ENCODE measurements around the gene CRYGC.
"Not testable (repeated sequence)": the region's sequence is repeated elsewhere in the genome, so short reads cannot be mapped to it uniquely, and the experiment has no call there.

CRYGC gene

GRCh38 chr2:208125251-208125650, 4.4 kb downstream of the CRYGC start:
- TF ChIP-seq CTCF (IDR thresholded peaks at IDR 0.05; ENCODE audit: insufficient read depth, low read depth, low read length, missing control alignments): no peak

GRCh38 chr2:208124013-208124715, 5.5 kb downstream of the CRYGC start, which contains the start of gene CRYGD:
CRYGD (minus strand) TSS chr2:208124524; CDS start chr2:208124473, 51 bp downstream.
- H3K4me3 ChIP-seq (ENCODE audit: low read length); DNase-seq (ENCODE audit: low read depth): not testable (repeated sequence)

More at GRCh38 chr2:208125251-208125650, 4.4 kb downstream of the CRYGC start:
- no peak for DNase-seq (ENCODE audit: low read depth)
- no peak overlapping the region for H3K4me3 ChIP-seq (ENCODE audit: low read length)

DNA sequence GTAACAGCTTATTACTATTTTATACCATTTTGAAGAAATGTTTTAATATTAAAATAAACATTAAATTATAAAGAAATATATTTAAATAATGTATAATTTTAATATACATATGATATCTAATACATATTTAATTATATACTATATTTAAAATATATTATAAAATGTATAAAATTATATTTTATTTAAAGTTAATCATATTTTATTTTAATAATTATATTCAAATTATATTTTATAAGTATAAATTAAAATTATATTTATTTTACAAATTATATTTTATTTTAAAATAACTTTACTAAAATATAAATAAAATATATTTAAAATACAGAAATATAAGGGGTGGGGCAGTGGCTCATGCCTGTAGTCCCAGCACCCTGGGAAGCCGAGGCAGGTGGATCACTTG, 7.4 kb downstream of the CRYGC start:
- DNase-seq (ENCODE audit: low read depth): no peak

GRCh38 chr2:208118918-208119317, 10.7 kb downstream of the CRYGC start:
- DNase-seq (ENCODE audit: low read depth): no peak
- H3K4me3 ChIP-seq (ENCODE audit: low read length): no peak overlapping the region
- no peak for TF ChIP-seq CTCF (IDR thresholded peaks at IDR 0.05; ENCODE audit: insufficient read depth, low read depth, low read length, missing control alignments)

More for the DNA sequence above, 7.4 kb downstream of the CRYGC start:
- no peak overlapping the region for H3K4me3 ChIP-seq (ENCODE audit: low read length)
- no peak for TF ChIP-seq CTCF (IDR thresholded peaks at IDR 0.05; ENCODE audit: insufficient read depth, low read depth, low read length, missing control alignments)

- DNase-seq (ENCODE audit: low read depth); H3K4me3 ChIP-seq (ENCODE audit: low read length): not testable (repeated sequence)
These were observed 12.2 kb downstream of the CRYGC start for GRCh38 chr2:208117390-208117789.

DNA sequence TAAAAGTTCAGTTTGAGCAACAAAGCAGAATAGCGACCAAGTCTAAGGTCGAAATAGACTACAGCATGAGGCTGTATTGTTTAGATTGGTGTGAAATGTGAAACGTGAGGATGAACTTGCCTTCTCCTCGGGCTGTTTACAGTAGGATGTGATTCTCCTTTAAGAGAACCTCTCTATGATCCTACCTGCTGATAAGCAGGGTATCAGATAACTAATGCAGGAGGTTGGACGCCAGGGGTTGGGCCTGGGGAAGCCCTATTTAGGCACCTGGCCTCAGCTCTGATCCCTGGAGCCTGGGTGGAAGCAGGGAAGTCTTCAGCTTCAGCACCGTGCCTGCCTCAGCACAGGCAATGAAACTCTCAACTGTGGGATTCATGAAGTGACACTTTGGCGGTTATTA, 16.7 kb downstream of the CRYGC start:
- no peak for DNase-seq (ENCODE audit: low read depth)
- no peak for TF ChIP-seq CTCF (IDR thresholded peaks at IDR 0.05; ENCODE audit: insufficient read depth, low read depth, low read length, missing control alignments)
- no peak overlapping the region for H3K4me3 ChIP-seq (ENCODE audit: low read length)

DNA sequence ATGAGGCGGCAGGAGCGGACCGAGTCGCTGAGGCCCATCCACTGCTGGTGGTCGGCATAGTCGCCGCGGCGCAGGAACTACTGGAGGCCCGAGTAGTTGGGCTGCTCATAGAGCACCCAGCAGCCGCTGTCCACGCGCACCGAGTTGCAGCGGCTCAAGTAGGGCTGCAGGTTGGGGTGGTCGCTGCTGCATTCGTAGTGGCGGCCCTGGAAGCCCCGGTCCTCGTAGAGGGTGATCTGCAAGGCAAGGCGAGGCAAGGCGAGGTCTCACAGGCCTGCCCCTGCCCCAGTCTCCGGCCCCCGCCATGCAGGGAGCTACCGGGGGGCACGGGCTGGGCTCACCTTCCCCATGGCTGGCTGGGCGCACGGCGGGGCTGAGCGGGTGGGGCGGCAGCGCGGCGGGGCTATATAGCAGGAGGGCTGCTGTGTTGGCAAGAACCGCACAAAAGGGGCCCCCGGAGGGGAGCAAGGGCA, 17.3 kb downstream of the CRYGC start:
- DNase-seq (ENCODE audit: low read depth); H3K4me3 ChIP-seq (ENCODE audit: low read length): not testable (repeated sequence)

GRCh38 chr2:208103616-208104015, 26.0 kb downstream of the CRYGC start:
- TF ChIP-seq CTCF (IDR thresholded peaks at IDR 0.05; ENCODE audit: insufficient read depth, low read depth, low read length, missing control alignments): no peak
- no peak overlapping the region for H3K4me3 ChIP-seq (ENCODE audit: low read length)
- no peak for DNase-seq (ENCODE audit: low read depth)
